Measurements from ENCODE around the gene USP31. TPM values are rescaled to one million over a fixed set of nuclear protein-coding genes. Genes with fewer than 3 reads are reported as not detected.

USP31 gene
- total RNA-seq, 1 donor from 2014 or later = 21.8 TPM

DNA sequence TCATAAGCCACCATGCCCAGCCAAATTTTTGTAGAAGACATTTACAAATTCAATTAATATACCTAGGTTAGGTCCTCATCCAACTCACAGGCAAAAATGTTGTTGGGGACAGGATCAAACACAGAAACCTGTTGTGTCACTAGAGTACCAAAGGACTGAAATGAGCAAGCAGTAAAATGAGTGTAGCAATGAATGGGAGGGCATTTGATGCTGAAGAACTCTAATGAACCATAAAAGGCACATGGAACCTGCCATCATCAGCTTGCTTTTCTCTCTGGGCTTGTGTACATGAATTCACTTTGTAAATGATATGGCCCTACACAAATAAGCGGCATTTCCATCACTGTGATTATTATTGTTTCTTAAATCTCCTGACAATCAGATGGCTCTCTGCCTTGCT lies 17.8 kb downstream of the USP31 start:
- peak overlapping the region; percentile 50 for H3K27ac Mint-ChIP-seq (ENCODE audit: unreplicated experiment)

GRCh38 chr16:23131036-23131435 lies 18.2 kb downstream of the USP31 start:
- peaks cover 2% of the 10 kb centered on the region for H3K9me3 Mint-ChIP-seq (ENCODE audit: unreplicated experiment)
- H3K4me3 Mint-ChIP-seq (ENCODE audit: unreplicated experiment) = no peak overlapping the region
- no peak overlapping the region for H3K27ac Mint-ChIP-seq (ENCODE audit: unreplicated experiment)
- no peak for DNase-seq
- H3K4me1 Mint-ChIP-seq (ENCODE audit: low read depth, unreplicated experiment) = peaks cover 18% of the 10 kb centered on the region
- no peaks in the 10 kb centered on the region for H3K36me3 Mint-ChIP-seq (ENCODE audit: unreplicated experiment)
- TF ChIP-seq, protein P1, sequence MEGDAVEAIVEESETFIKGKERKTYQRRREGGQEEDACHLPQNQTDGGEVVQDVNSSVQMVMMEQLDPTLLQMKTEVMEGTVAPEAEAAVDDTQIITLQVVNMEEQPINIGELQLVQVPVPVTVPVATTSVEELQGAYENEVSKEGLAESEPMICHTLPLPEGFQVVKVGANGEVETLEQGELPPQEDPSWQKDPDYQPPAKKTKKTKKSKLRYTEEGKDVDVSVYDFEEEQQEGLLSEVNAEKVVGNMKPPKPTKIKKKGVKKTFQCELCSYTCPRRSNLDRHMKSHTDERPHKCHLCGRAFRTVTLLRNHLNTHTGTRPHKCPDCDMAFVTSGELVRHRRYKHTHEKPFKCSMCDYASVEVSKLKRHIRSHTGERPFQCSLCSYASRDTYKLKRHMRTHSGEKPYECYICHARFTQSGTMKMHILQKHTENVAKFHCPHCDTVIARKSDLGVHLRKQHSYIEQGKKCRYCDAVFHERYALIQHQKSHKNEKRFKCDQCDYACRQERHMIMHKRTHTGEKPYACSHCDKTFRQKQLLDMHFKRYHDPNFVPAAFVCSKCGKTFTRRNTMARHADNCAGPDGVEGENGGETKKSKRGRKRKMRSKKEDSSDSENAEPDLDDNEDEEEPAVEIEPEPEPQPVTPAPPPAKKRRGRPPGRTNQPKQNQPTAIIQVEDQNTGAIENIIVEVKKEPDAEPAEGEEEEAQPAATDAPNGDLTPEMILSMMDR (IDR thresholded peaks at IDR 0.05; ENCODE audit: partially characterized antibody, unreplicated experiment) = no peak
- no peaks in the 10 kb centered on the region for H3K27me3 Mint-ChIP-seq (ENCODE audit: unreplicated experiment)

More for the DNA sequence above, 17.8 kb downstream of the USP31 start:
- TF ChIP-seq, protein P1 (IDR thresholded peaks at IDR 0.05; ENCODE audit: partially characterized antibody, unreplicated experiment) = no peak
- DNase-seq = no peak
- peaks cover 2% of the 10 kb centered on the region for H3K9me3 Mint-ChIP-seq (ENCODE audit: unreplicated experiment)
- H3K27me3 Mint-ChIP-seq (ENCODE audit: unreplicated experiment) = no peaks in the 10 kb centered on the region
- peaks cover 18% of the 10 kb centered on the region for H3K4me1 Mint-ChIP-seq (ENCODE audit: low read depth, unreplicated experiment)
- H3K4me3 Mint-ChIP-seq (ENCODE audit: unreplicated experiment) = no peak overlapping the region
- no peaks in the 10 kb centered on the region for H3K36me3 Mint-ChIP-seq (ENCODE audit: unreplicated experiment)

DNA sequence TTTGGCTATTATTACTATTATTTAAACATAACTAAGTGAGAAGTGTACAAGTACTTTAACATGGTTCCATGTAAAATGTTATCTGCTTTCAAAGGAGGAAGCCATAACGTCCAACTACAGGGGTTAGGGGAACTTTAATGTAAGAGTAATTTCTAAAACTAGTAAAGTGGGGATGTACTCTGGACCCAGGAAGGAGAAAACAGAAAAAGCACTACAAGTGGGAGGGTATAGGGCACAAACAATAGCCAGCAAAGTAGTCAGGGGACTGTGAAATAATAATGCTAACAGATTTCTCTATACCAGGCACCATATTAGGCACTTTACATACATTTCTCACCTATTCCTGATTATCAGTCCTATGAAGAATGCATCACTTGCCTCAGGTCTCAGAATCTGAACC lies 19.6 kb downstream of the USP31 start:
- H3K36me3 Mint-ChIP-seq (ENCODE audit: unreplicated experiment) = no peaks in the 10 kb centered on the region
- no peak for DNase-seq
- no peaks in the 10 kb centered on the region for H3K27me3 Mint-ChIP-seq (ENCODE audit: unreplicated experiment)
- TF ChIP-seq, protein P1 (IDR thresholded peaks at IDR 0.05; ENCODE audit: partially characterized antibody, unreplicated experiment) = no peak
- no peak overlapping the region for H3K27ac Mint-ChIP-seq (ENCODE audit: unreplicated experiment)
- H3K4me1 Mint-ChIP-seq (ENCODE audit: low read depth, unreplicated experiment) = peaks cover 21% of the 10 kb centered on the region
- H3K9me3 Mint-ChIP-seq (ENCODE audit: unreplicated experiment) = peaks cover 2% of the 10 kb centered on the region
- no peak overlapping the region for H3K4me3 Mint-ChIP-seq (ENCODE audit: unreplicated experiment)

GRCh38 chr16:23128056-23128455 lies 21.2 kb downstream of the USP31 start:
- TF ChIP-seq, protein P1 (IDR thresholded peaks at IDR 0.05; ENCODE audit: partially characterized antibody, unreplicated experiment) = no peak
- Mint-ChIP-seq H3K4me1 (ENCODE audit: low read depth, unreplicated experiment) (peaks cover 18% of the 10 kb centered on the region), H3K9me3 (ENCODE audit: unreplicated experiment) (peaks cover 2% of the 10 kb centered on the region), H3K36me3 (ENCODE audit: unreplicated experiment) (no peaks in the 10 kb centered on the region), H3K27me3 (ENCODE audit: unreplicated experiment) (no peaks in the 10 kb centered on the region), H3K27ac (ENCODE audit: unreplicated experiment) (no peak overlapping the region), H3K4me3 (ENCODE audit: unreplicated experiment) (no peak overlapping the region)
- no peak for DNase-seq

DNA sequence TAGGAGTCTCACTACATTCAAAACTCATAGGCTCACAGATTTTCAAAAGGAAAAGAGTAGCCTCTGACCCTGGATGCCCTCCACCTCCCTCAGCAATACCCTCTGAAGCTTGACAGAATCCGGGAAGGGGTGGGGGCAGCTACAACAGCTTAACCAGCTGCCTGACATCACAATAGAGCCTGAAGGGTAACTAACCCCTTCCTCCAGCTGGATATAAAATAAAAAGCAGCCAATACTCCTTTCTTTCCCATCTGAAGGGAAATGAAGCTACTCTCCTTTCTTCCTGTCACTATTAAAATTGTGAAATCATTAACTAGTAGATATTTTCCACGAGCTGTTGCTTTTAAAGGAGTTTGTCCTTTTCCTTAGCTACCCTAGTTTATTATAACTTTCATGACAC lies 24.0 kb downstream of the USP31 start:
- peaks cover 13% of the 10 kb centered on the region for H3K4me1 Mint-ChIP-seq (ENCODE audit: low read depth, unreplicated experiment)
- TF ChIP-seq, protein P1 (IDR thresholded peaks at IDR 0.05; ENCODE audit: partially characterized antibody, unreplicated experiment) = no peak
- no peaks in the 10 kb centered on the region for H3K36me3 Mint-ChIP-seq (ENCODE audit: unreplicated experiment)
- peaks cover 3% of the 10 kb centered on the region for H3K9me3 Mint-ChIP-seq (ENCODE audit: unreplicated experiment)
- H3K27ac Mint-ChIP-seq (ENCODE audit: unreplicated experiment) = no peak overlapping the region
- H3K27me3 Mint-ChIP-seq (ENCODE audit: unreplicated experiment) = no peaks in the 10 kb centered on the region
- DNase-seq = no peak
- H3K4me3 Mint-ChIP-seq (ENCODE audit: unreplicated experiment) = no peak overlapping the region
